OCI-LY1 (cell line): ENCODE measurements around the gene TTC23.

Experiments
- H2AFZ ChIP-seq: fragments of 200-600 bp; sonication (generic), shearing (Covaris generic); 2 replicates; pipeline ENCODE4 v1.6.0; 2014; ENCODE audit warnings: antibody characterized with exemption, mild to moderate bottlenecking, low read length
- H3F3A ChIP-seq: fragments of 200-600 bp; sonication (generic), shearing (Covaris generic); 2 replicates; pipeline ENCODE4 v1.6.0; 2014; ENCODE audit warnings: mild to moderate bottlenecking, antibody characterized with exemption, low read length, moderate library complexity; ENCODE audit not compliant: insufficient read depth
- H3K27ac ChIP-seq: fragments of 200-600 bp; sonication (generic); 2 replicates; pipeline ENCODE4 v1.5.1; 2014; ENCODE audit warnings: low read length, mixed run types, mild to moderate bottlenecking, low read depth; ENCODE audit not compliant: poor library complexity, severe bottlenecking
- H3K27me3 ChIP-seq: fragments of 200-600 bp; sonication (generic); 2 replicates; pipeline ENCODE4 v1.6.0; 2014; ENCODE audit warnings: antibody characterized with exemption, mild to moderate bottlenecking, low read length, moderate library complexity; ENCODE audit not compliant: insufficient read depth
- H3K36me3 ChIP-seq: fragments of 200-600 bp; sonication (generic); 2 replicates; pipeline ENCODE4 v1.6.1; 2014; ENCODE audit warnings: mild to moderate bottlenecking, antibody characterized with exemption, low read length, moderate library complexity, mixed read lengths; ENCODE audit not compliant: insufficient read depth
- H3K4me1 ChIP-seq: fragments of 200-600 bp; sonication (generic); 2 replicates; pipeline ENCODE4 v1.5.1; 2014; ENCODE audit warnings: mild to moderate bottlenecking, low read length, moderate library complexity; ENCODE audit not compliant: insufficient read depth, severe bottlenecking
- H3K4me2 ChIP-seq: fragments of 200-600 bp; sonication (generic), shearing (Covaris generic); 2 replicates; pipeline ENCODE4 v1.6.1; 2014; ENCODE audit warnings: low read length
- H3K4me3 ChIP-seq: fragments of 200-600 bp; sonication (generic); 2 replicates; pipeline ENCODE4 v1.5.1; 2014; ENCODE audit warnings: low read length, low read depth, mild to moderate bottlenecking, mixed read lengths; ENCODE audit not compliant: poor library complexity, severe bottlenecking
- H3K79me2 ChIP-seq: fragments of 200-600 bp; shearing (Covaris generic); 2 replicates; pipeline ENCODE4 v1.6.1; 2016; ENCODE audit warnings: mixed run types, low read length, mixed read lengths; ENCODE audit not compliant: insufficient read depth
- H3K9ac ChIP-seq: fragments of 200-600 bp; sonication (generic), shearing (Covaris generic); 2 replicates; pipeline ENCODE4 v1.6.1; 2014; ENCODE audit warnings: mild to moderate bottlenecking, low read length, mixed read lengths
- H3K9me2 ChIP-seq: fragments of 200-600 bp; sonication (generic), shearing (Covaris generic); 2 replicates; pipeline ENCODE4 v1.6.1; 2014; ENCODE audit warnings: low read depth, mild to moderate bottlenecking, low read length, mixed read lengths
- H3K9me3 ChIP-seq: fragments of 200-600 bp; shearing (Covaris generic); 2 replicates; pipeline ENCODE4 v1.6.1; 2014; ENCODE audit warnings: low read length, mixed read lengths
- H4K20me1 ChIP-seq: fragments of 200-600 bp; sonication (generic), shearing (Covaris generic); 2 replicates; pipeline ENCODE4 v1.6.0; 2016; ENCODE audit warnings: mild to moderate bottlenecking, low read length; ENCODE audit not compliant: insufficient read depth
- CTCF ChIP-seq: fragments of 200-600 bp; sonication (generic), shearing (Covaris generic); IDR thresholded peaks from 2 replicates; pipeline ENCODE4 v1.5.1; 2017; ENCODE audit warnings: mild to moderate bottlenecking, antibody characterized with exemption, low read length, moderate library complexity, mixed read lengths
- EZH2 ChIP-seq: fragments of 200-600 bp; sonication (generic), shearing (Covaris generic); IDR thresholded peaks from 2 replicates; pipeline ENCODE4 v1.8.0; 2017; ENCODE audit warnings: borderline replicate concordance, mixed run types, mild to moderate bottlenecking, antibody characterized with exemption, low read length, moderate library complexity, mixed read lengths

The TTC23 gene

GRCh38 chr15:99282121-99282520, 32.7 kb upstream of the TTC23 start:
- no peak overlapping the region for H3K9ac ChIP-seq
- TF ChIP-seq EZH2 (no peak), CTCF (no peak)
- no peaks in the 10 kb centered on the region for H3K79me2 ChIP-seq
- peaks cover 8% of the 10 kb centered on the region for H3K4me1 ChIP-seq
- H4K20me1 ChIP-seq = no peaks in the 10 kb centered on the region
- H2AFZ ChIP-seq = no peak overlapping the region
- H3K4me2 ChIP-seq = no peak overlapping the region
- no peaks in the 10 kb centered on the region for H3K9me3 ChIP-seq
- H3K9me2 ChIP-seq = no peaks in the 10 kb centered on the region
- no peak overlapping the region for H3K4me3 ChIP-seq
- no peaks in the 10 kb centered on the region for H3F3A ChIP-seq
- H3K27ac ChIP-seq = no peak overlapping the region
- no peaks in the 10 kb centered on the region for H3K27me3 ChIP-seq
- H3K36me3 ChIP-seq = no peaks in the 10 kb centered on the region

GRCh38 chr15:99279827-99280226, 30.4 kb upstream of the TTC23 start:
- TF ChIP-seq CTCF (no peak), EZH2 (no peak)
- H3F3A ChIP-seq = no peaks in the 10 kb centered on the region
- no peaks in the 10 kb centered on the region for H3K27me3 ChIP-seq
- H3K4me3 ChIP-seq = no peak overlapping the region
- no peak overlapping the region for H3K9ac ChIP-seq
- no peaks in the 10 kb centered on the region for H3K9me2 ChIP-seq
- H3K79me2 ChIP-seq = no peaks in the 10 kb centered on the region
- no peaks in the 10 kb centered on the region for H3K9me3 ChIP-seq
- no peak overlapping the region for H2AFZ ChIP-seq
- H3K4me2 ChIP-seq = no peak overlapping the region
- no peaks in the 10 kb centered on the region for H4K20me1 ChIP-seq
- H3K27ac ChIP-seq = no peak overlapping the region
- no peaks in the 10 kb centered on the region for H3K36me3 ChIP-seq
- peaks cover 8% of the 10 kb centered on the region for H3K4me1 ChIP-seq

GRCh38 chr15:99279290-99279689, 29.9 kb upstream of the TTC23 start:
- Histone ChIP-seq H2AFZ (no peak overlapping the region), H4K20me1 (no peaks in the 10 kb centered on the region), H3K4me1 (peaks cover 8% of the 10 kb centered on the region), H3K36me3 (no peaks in the 10 kb centered on the region), H3K9ac (no peak overlapping the region), H3K79me2 (no peaks in the 10 kb centered on the region), H3K27me3 (no peaks in the 10 kb centered on the region), H3K9me3 (no peaks in the 10 kb centered on the region), H3K9me2 (no peaks in the 10 kb centered on the region), H3K4me2 (no peak overlapping the region), H3K27ac (no peak overlapping the region), H3K4me3 (no peak overlapping the region), H3F3A (no peaks in the 10 kb centered on the region)
- no peak for TF ChIP-seq EZH2
- TF ChIP-seq CTCF = no peak
